Measurements from ENCODE around the gene SFT2D3. TPM values are rescaled to one million over a fixed set of nuclear protein-coding genes. Genes with fewer than 3 reads are reported as not detected.
"Not testable (repeated sequence)": the region's sequence is repeated elsewhere in the genome, so short reads cannot be mapped to it uniquely, and the experiment has no call there.

Gene SFT2D3
- total RNA-seq, 1 donor from 2014 or later, result 7.1 TPM

GRCh38 chr2:127747621-127748020 is 46.3 kb downstream of the SFT2D3 start:
- H3K4me3 Mint-ChIP-seq (ENCODE audit: unreplicated experiment), result no peak overlapping the region
- no peak overlapping the region for H3K27ac Mint-ChIP-seq (ENCODE audit: unreplicated experiment)
- TF ChIP-seq, protein P1, sequence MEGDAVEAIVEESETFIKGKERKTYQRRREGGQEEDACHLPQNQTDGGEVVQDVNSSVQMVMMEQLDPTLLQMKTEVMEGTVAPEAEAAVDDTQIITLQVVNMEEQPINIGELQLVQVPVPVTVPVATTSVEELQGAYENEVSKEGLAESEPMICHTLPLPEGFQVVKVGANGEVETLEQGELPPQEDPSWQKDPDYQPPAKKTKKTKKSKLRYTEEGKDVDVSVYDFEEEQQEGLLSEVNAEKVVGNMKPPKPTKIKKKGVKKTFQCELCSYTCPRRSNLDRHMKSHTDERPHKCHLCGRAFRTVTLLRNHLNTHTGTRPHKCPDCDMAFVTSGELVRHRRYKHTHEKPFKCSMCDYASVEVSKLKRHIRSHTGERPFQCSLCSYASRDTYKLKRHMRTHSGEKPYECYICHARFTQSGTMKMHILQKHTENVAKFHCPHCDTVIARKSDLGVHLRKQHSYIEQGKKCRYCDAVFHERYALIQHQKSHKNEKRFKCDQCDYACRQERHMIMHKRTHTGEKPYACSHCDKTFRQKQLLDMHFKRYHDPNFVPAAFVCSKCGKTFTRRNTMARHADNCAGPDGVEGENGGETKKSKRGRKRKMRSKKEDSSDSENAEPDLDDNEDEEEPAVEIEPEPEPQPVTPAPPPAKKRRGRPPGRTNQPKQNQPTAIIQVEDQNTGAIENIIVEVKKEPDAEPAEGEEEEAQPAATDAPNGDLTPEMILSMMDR (IDR thresholded peaks at IDR 0.05), result no peak
- no peaks in the 10 kb centered on the region for H3K27me3 Mint-ChIP-seq (ENCODE audit: low read depth)
- no peak for DNase-seq (ENCODE audit: low spot score)
- peaks cover 21% of the 10 kb centered on the region for H3K4me1 Mint-ChIP-seq (ENCODE audit: low read depth)
- no peaks in the 10 kb centered on the region for H3K9me3 Mint-ChIP-seq (ENCODE audit: low read depth)
- peaks cover 9% of the 10 kb centered on the region for H3K36me3 Mint-ChIP-seq (ENCODE audit: low read depth)

DNA sequence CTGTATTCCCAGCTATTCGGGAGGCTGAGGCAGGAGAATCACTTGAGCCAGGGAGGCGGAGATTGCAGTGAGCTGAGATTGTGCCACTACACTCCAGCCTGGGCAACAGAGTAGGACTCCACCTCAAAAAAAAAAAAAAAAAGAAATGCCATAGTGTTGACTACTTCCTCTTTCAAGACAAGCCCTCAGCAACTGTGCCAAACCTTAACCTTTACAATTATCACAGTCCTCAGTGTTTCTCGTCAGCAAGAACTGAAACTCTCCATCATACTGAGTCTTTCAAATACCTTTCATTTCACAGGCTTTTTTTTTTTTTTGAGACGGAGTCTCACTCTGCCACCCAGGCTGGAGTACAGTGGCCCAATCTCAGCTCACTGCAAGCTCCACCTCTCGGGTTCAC is 48.2 kb downstream of the SFT2D3 start:
- H3K4me3 Mint-ChIP-seq (ENCODE audit: unreplicated experiment); DNase-seq (ENCODE audit: low spot score); H3K27me3 Mint-ChIP-seq (ENCODE audit: low read depth); H3K36me3 Mint-ChIP-seq (ENCODE audit: low read depth); H3K9me3 Mint-ChIP-seq (ENCODE audit: low read depth): not testable (repeated sequence)
- peak overlapping the region; percentile 66 for H3K27ac Mint-ChIP-seq (ENCODE audit: unreplicated experiment)
- H3K4me1 Mint-ChIP-seq (ENCODE audit: low read depth), result peaks cover 21% of the 10 kb centered on the region

GRCh38 chr2:127753374-127753773 is 52.1 kb downstream of the SFT2D3 start:
- Mint-ChIP-seq H3K27ac (ENCODE audit: unreplicated experiment) (peak overlapping the region; percentile 17), H3K36me3 (ENCODE audit: low read depth) (peaks cover under 1% of the 10 kb centered on the region), H3K4me3 (ENCODE audit: unreplicated experiment) (no peak overlapping the region), H3K4me1 (ENCODE audit: low read depth) (peaks cover 9% of the 10 kb centered on the region), H3K9me3 (ENCODE audit: low read depth) (no peaks in the 10 kb centered on the region), H3K27me3 (ENCODE audit: low read depth) (no peaks in the 10 kb centered on the region)
- DNase-seq (ENCODE audit: low spot score), result no peak
- TF ChIP-seq, protein P1 (IDR thresholded peaks at IDR 0.05), result no peak

DNA sequence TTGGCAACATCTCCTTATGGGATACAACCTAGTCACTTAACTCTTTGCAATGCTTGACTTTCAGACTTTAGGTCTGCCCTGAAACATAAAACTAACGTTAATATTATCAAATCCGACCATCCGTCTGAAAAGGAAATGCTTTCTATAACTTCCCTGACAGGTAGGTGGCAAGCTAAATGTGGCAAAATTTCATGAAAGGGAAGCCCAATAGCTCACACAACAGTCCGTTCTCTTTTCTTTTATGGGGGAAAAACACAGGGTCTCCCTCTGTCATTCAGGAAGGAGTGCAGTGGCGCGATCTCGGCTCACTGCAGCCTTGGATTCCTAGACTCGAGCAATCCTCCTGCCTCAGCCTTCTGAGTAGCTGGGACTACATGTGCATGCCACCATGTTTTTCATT is 52.9 kb downstream of the SFT2D3 start:
- peaks cover 2% of the 10 kb centered on the region for H3K36me3 Mint-ChIP-seq (ENCODE audit: low read depth)
- TF ChIP-seq, protein P1 (IDR thresholded peaks at IDR 0.05), result no peak
- H3K9me3 Mint-ChIP-seq (ENCODE audit: low read depth), result no peaks in the 10 kb centered on the region
- H3K27ac Mint-ChIP-seq (ENCODE audit: unreplicated experiment), result no peak overlapping the region
- peaks cover 7% of the 10 kb centered on the region for H3K4me1 Mint-ChIP-seq (ENCODE audit: low read depth)
- no peak overlapping the region for H3K4me3 Mint-ChIP-seq (ENCODE audit: unreplicated experiment)
- DNase-seq (ENCODE audit: low spot score), result no peak
- no peaks in the 10 kb centered on the region for H3K27me3 Mint-ChIP-seq (ENCODE audit: low read depth)

Other genes starting within 250 kb of the SFT2D3 start
- 32.4 to 41.8 TPM (median 37.4 TPM) in 3 replicates for gene IWS1, start 175.0 kb upstream of the SFT2D3 start, total RNA-seq
- 0.02 to 0.31 TPM in 2 of 3 replicates, not detected in the other for gene MYO7B, start 165.8 kb upstream of the SFT2D3 start, total RNA-seq
- gene GPR17, start 55.3 kb upstream of the SFT2D3 start, total RNA-seq, result not detected in 3 replicates
- gene LIMS2, start 26.0 kb upstream of the SFT2D3 start, total RNA-seq, result 75.3 to 173 TPM (median 171 TPM) in 3 replicates
- 33.3 to 45.6 TPM (median 37.2 TPM) in 3 replicates for gene WDR33, start 109.7 kb downstream of the SFT2D3 start, total RNA-seq
- gene POLR2D, start 156.7 kb downstream of the SFT2D3 start, total RNA-seq, result 26.2 to 30.1 TPM (median 29.4 TPM) in 3 replicates
- 21.5 to 25.4 TPM (median 25.2 TPM) in 3 replicates for gene AMMECR1L, start 184.5 kb downstream of the SFT2D3 start, total RNA-seq

Measured in chondrocyte (in vitro differentiated cells).